Mucosa of stomach (tissue), 1 donor: ENCODE data around the gene ICOS.

Experiments used
- H3K27me3 ChIP-seq: one replicate; pipeline ENCODE4 v1.7.0; 2013; ENCODE audit warnings: mild to moderate bottlenecking, low read length; ENCODE audit not compliant: control insufficient read depth, insufficient read depth
- H3K36me3 ChIP-seq: one replicate; pipeline ENCODE4 v1.7.0; 2013; ENCODE audit warnings: low read length; ENCODE audit not compliant: control insufficient read depth, insufficient read depth
- H3K4me1 ChIP-seq: one replicate; pipeline ENCODE4 v1.7.0; 2013; ENCODE audit warnings: mild to moderate bottlenecking, low read length; ENCODE audit not compliant: control insufficient read depth, insufficient read depth
- H3K4me3 ChIP-seq: one replicate; pipeline ENCODE4 v1.7.0; 2013; ENCODE audit warnings: low read length
- H3K9ac ChIP-seq: one replicate; pipeline ENCODE4 v1.7.0; 2013; ENCODE audit warnings: mild to moderate bottlenecking, low read length, moderate library complexity
- H3K9me3 ChIP-seq: one replicate; pipeline ENCODE4 v1.7.0; 2013; ENCODE audit warnings: mild to moderate bottlenecking, low read length, moderate library complexity; ENCODE audit not compliant: control insufficient read depth
- donor health status: Pancreatic carcinoma.

Gene ICOS

DNA sequence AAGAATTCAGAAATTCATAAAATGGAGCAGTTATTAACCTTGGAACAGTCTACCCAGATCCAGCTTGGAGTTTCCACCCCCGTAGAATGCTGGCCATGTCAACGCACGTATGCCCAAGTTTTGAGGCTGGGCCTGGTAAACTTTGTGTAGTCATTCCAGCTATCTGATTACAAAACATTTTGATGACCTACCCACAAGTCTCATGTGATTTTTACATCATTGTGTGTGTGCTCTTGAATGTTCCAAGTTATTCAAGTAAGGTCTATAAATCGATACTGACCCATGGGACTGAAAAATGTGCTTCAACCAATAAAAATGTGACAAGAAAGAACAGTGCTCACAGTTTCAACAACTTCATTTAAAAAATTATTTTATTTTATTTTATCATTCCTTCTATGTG lies 32.5 kb upstream of the ICOS start:
- Histone ChIP-seq H3K36me3 (no peaks in the 10 kb centered on the region), H3K4me3 (no peak overlapping the region), H3K27me3 (no peaks in the 10 kb centered on the region), H3K9ac (no peak overlapping the region), H3K4me1 (peaks cover 11% of the 10 kb centered on the region), H3K9me3 (no peaks in the 10 kb centered on the region)

GRCh38 chr2:203905656-203906055 lies 30.9 kb upstream of the ICOS start:
- Histone ChIP-seq H3K9ac (no peak overlapping the region), H3K4me1 (peaks cover 17% of the 10 kb centered on the region), H3K4me3 (no peak overlapping the region), H3K9me3 (no peaks in the 10 kb centered on the region), H3K27me3 (no peaks in the 10 kb centered on the region), H3K36me3 (no peaks in the 10 kb centered on the region)

GRCh38 chr2:203908066-203908796 lies 28.3 kb upstream of the ICOS start:
- peaks cover 17% of the 10 kb centered on the region for H3K4me1 ChIP-seq
- no peaks in the 10 kb centered on the region for H3K9me3 ChIP-seq
- H3K27me3 ChIP-seq: no peaks in the 10 kb centered on the region
- H3K4me3 ChIP-seq: no peak overlapping the region
- no peaks in the 10 kb centered on the region for H3K36me3 ChIP-seq
- no peak overlapping the region for H3K9ac ChIP-seq

GRCh38 chr2:203908797-203909185 lies 27.8 kb upstream of the ICOS start:
- Histone ChIP-seq H3K4me3 (no peak overlapping the region), H3K36me3 (no peaks in the 10 kb centered on the region), H3K27me3 (no peaks in the 10 kb centered on the region), H3K4me1 (peaks cover 17% of the 10 kb centered on the region), H3K9ac (peak overlapping the region; percentile 11), H3K9me3 (no peaks in the 10 kb centered on the region)

DNA sequence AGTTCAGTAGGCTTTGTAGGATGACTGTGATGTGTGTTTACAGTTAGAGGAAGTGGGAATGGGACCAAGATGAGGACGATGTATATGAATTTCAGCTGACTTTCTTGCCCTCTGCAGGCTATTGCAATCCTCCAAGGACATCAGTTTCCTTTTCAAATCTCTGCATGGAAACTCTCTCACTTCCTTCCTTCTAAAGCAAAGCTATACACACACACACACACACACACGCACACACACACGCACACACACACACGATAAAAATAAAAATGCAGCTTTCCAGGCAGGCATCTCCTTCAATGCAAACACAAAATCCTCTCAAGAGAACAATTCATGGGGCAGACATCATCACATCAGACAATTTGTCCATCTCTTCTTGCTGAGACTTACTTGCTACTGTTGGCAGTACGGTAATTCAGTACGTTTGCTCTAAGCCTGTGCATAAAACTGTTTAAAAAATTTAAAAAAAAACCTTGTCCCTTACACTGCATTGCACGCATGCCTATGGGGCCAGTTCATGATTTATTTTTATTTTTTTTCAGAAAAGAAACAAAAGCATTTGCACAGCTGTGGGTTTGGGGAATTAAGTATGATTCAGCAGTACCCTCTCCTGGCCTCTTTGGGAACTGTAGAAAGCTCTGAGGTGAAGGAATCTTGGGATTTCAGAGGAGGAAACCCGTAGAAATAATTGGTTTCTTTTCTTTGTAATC lies 27.1 kb upstream of the ICOS start:
- H3K4me3 ChIP-seq: no peak overlapping the region
- peak overlapping the region; percentile 11 for H3K9ac ChIP-seq
- H3K9me3 ChIP-seq: no peaks in the 10 kb centered on the region
- H3K4me1 ChIP-seq: peaks cover 17% of the 10 kb centered on the region
- H3K36me3 ChIP-seq: no peaks in the 10 kb centered on the region
- no peaks in the 10 kb centered on the region for H3K27me3 ChIP-seq

DNA sequence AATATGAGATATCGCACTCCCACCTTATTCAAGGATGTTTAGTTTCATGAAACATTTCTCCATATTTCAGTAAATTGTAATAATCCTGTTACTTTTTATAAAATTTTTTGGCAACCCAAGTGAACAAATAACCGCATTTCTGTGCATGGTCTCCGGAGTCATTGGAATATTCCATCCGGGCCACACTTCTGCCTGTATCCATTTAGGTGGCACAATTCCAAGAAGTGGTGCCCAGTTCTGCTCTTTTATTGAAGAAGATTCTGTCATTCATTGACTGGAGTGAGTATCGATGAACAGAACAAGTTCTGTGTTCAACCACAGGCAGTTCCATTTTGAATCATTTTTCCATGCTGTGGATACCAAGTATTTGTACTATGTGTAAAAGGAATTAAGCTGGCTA lies 26.6 kb upstream of the ICOS start:
- Histone ChIP-seq H3K9ac (no peak overlapping the region), H3K36me3 (no peaks in the 10 kb centered on the region), H3K4me1 (peaks cover 17% of the 10 kb centered on the region), H3K27me3 (no peaks in the 10 kb centered on the region), H3K9me3 (no peaks in the 10 kb centered on the region), H3K4me3 (no peak overlapping the region)

DNA sequence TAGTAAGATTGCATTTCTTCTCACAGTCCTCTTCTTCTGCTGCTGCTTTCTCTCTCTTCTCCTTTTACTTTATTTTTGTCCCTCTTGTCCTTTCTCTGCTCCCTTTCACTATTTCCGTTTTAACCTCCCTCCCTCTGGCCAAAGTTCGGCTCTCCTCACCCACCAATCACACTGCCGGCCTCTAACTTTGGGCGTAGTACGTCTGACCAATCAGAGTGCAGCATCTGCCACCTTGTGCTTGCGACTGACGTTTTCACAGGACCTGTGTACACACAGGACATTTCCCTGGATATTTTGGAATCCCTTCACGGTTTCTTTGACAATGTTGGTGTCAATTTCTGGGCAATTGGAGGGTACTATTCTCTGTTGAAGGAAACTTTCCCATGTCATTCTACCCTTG lies 22.6 kb upstream of the ICOS start:
- Histone ChIP-seq H3K4me3 (no peak overlapping the region), H3K36me3 (no peaks in the 10 kb centered on the region), H3K9me3 (no peaks in the 10 kb centered on the region), H3K4me1 (peaks cover 7% of the 10 kb centered on the region), H3K9ac (no peak overlapping the region), H3K27me3 (no peaks in the 10 kb centered on the region)

DNA sequence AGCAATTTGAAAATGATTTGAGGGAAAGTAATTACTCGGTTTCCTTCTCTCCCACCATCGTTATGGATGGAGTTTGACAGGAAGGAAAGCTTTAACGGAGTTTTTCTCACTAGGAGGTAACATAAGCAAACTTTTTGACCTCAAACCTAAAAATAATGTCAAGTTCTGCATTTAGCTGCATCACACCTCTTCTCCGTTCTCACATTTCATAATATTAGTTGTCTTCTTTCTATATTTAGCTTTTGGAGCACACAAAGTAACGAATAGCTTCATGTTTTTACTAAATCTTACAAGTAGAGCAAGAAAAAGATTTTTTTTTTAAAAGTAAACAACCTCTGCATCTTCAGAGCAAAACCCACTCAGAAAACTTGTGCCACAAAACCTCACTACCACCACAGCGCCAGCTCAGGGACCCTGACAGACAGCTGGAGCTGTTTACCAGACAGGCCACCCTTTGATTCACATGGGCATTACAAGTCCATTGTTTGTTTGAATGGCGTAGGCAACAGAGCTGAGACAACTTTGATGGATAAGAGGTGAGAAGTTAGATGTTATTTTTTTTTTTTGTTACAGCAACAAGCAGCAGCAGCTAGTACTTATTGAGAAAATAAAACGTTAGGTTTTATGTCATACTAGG lies 21.9 kb upstream of the ICOS start:
- Histone ChIP-seq H3K27me3 (no peaks in the 10 kb centered on the region), H3K36me3 (no peaks in the 10 kb centered on the region), H3K4me1 (no peaks in the 10 kb centered on the region), H3K9ac (no peak overlapping the region), H3K9me3 (no peaks in the 10 kb centered on the region), H3K4me3 (no peak overlapping the region)

- Histone ChIP-seq H3K36me3 (no peaks in the 10 kb centered on the region), H3K4me1 (no peaks in the 10 kb centered on the region), H3K9ac (no peak overlapping the region), H3K9me3 (no peaks in the 10 kb centered on the region), H3K4me3 (no peak overlapping the region), H3K27me3 (no peaks in the 10 kb centered on the region)
These were observed 21.3 kb upstream of the ICOS start for GRCh38 chr2:203915256-203915655.

DNA sequence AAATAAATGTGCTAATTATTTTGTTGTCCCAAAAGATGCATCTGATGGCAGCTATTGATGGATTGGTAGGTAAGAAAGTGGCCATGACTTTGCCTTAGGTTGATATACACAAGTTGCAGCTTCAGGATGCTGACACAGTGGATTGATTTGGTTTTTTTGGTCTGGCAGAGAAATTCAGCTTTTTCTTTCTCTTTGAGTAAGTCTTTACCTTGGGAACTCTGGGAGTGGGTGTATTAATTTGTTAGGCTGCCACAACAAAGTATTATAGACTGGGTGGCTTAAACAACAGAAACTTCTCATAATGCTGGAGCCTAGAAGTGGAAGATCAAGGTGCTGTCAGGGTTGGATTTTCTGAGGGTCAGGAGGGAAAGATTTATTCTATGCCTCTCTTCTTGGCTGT lies 19.8 kb upstream of the ICOS start:
- H3K4me1 ChIP-seq: no peaks in the 10 kb centered on the region

GRCh38 chr2:203918264-203918663 lies 18.3 kb upstream of the ICOS start:
- Histone ChIP-seq H3K9ac (no peak overlapping the region), H3K36me3 (no peaks in the 10 kb centered on the region), H3K4me3 (no peak overlapping the region)

More for the DNA sequence above, 19.8 kb upstream of the ICOS start:
- Histone ChIP-seq H3K9ac (no peak overlapping the region), H3K27me3 (no peaks in the 10 kb centered on the region), H3K9me3 (no peaks in the 10 kb centered on the region), H3K4me3 (no peak overlapping the region), H3K36me3 (no peaks in the 10 kb centered on the region)

DNA sequence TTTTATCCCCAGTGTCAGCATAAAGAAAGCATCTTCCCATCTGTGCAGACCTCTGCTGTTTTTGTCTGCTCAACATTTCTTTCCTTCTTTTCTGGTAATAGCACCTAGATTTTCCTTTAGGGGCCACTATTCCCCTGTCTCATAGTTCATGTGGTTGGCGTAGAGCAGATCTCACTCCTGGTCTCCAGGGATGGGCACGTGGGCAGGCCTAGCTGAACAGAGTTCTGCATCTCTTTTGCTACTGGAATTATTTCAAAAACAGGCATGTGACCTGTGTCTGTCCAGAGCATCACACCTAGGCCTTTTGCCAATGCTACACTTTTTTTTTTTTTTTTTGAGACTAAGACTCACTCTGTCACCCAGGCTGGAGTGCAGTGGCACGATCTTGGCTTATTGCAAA lies 17.7 kb upstream of the ICOS start:
- H3K9me3 ChIP-seq: no peaks in the 10 kb centered on the region
- H3K4me3 ChIP-seq: no peak overlapping the region
- no peaks in the 10 kb centered on the region for H3K27me3 ChIP-seq
- H3K9ac ChIP-seq: no peak overlapping the region
- no peaks in the 10 kb centered on the region for H3K4me1 ChIP-seq
- no peaks in the 10 kb centered on the region for H3K36me3 ChIP-seq

More at GRCh38 chr2:203918264-203918663, 18.3 kb upstream of the ICOS start:
- H3K4me1 ChIP-seq: no peaks in the 10 kb centered on the region
- no peaks in the 10 kb centered on the region for H3K27me3 ChIP-seq
- no peaks in the 10 kb centered on the region for H3K9me3 ChIP-seq
